Ishikawa (cell line): ENCODE data around the gene RAB14.

Experiments
- CEBPB ChIP-seq: IDR thresholded peaks from 2 replicates; pipeline ENCODE4 v1.6.1; 2012
- CREB1 ChIP-seq: IDR thresholded peaks from 2 replicates; pipeline ENCODE4 v1.6.1; 2012; ENCODE audit warnings: low read depth
- EGR1 ChIP-seq: IDR thresholded peaks from 2 replicates; pipeline ENCODE4 v1.6.1; 2012
- EP300 ChIP-seq: IDR thresholded peaks from 2 replicates; pipeline ENCODE4 v1.6.1; 2012; ENCODE audit warnings: borderline replicate concordance
- FOXM1 ChIP-seq: IDR thresholded peaks from 2 replicates; pipeline ENCODE4 v1.6.1; 2012; ENCODE audit warnings: low read depth, borderline replicate concordance
- MAX ChIP-seq: IDR thresholded peaks from 2 replicates; pipeline ENCODE4 v1.6.1; 2012
- NFIC ChIP-seq: IDR thresholded peaks from 2 replicates; pipeline ENCODE4 v1.6.1; 2012
- RAD21 ChIP-seq: IDR thresholded peaks from 2 replicates; pipeline ENCODE4 v1.6.1; 2012; ENCODE audit warnings: low read depth
- TAF1 ChIP-seq: IDR thresholded peaks from 2 replicates; pipeline ENCODE4 v1.6.1; 2012; ENCODE audit warnings: low read depth, mild to moderate bottlenecking
- TCF12 ChIP-seq: IDR thresholded peaks from 2 replicates; pipeline ENCODE4 v1.6.1; 2012; ENCODE audit warnings: low read depth
- USF1 ChIP-seq: IDR thresholded peaks from 2 replicates; pipeline ENCODE4 v1.6.1; 2012
- YY1 ChIP-seq: IDR thresholded peaks from 2 replicates; pipeline ENCODE4 v1.6.1; 2012; ENCODE audit warnings: low read depth
- ZBTB7A ChIP-seq: IDR thresholded peaks from 2 replicates; pipeline ENCODE4 v1.6.1; 2012; ENCODE audit warnings: low read depth
- TF ChIP-seq, protein P1 (sequence below): IDR thresholded peaks from 2 replicates; pipeline ENCODE4 v1.6.1; 2012; ENCODE audit warnings: low read depth, mild to moderate bottlenecking

Gene RAB14

DNA sequence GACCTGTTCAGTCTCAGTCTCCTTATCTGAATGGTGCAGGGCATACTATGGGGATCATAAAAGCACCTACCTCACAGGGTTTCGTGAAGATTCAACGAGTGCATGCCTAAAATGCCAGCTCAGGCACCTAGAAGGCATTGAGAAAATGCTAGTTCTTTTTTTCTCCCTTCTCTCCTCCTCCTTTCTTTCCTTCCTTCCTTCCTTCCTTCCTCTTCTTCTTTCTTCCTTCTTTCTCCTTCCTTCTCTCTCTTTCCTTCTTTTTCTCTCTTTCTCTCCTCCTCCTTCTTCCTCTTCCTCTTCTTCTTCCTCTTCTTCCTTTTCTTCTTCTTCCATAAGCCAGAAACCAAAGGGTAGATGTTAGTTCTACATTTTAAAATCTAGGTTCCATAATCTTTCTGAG, 12.3 kb upstream of the RAB14 start:
- TF ChIP-seq YY1 = no peak
- no peak for TF ChIP-seq USF1
- no peak for TF ChIP-seq EP300
- no peak for TF ChIP-seq FOXM1
- TF ChIP-seq, protein P1, sequence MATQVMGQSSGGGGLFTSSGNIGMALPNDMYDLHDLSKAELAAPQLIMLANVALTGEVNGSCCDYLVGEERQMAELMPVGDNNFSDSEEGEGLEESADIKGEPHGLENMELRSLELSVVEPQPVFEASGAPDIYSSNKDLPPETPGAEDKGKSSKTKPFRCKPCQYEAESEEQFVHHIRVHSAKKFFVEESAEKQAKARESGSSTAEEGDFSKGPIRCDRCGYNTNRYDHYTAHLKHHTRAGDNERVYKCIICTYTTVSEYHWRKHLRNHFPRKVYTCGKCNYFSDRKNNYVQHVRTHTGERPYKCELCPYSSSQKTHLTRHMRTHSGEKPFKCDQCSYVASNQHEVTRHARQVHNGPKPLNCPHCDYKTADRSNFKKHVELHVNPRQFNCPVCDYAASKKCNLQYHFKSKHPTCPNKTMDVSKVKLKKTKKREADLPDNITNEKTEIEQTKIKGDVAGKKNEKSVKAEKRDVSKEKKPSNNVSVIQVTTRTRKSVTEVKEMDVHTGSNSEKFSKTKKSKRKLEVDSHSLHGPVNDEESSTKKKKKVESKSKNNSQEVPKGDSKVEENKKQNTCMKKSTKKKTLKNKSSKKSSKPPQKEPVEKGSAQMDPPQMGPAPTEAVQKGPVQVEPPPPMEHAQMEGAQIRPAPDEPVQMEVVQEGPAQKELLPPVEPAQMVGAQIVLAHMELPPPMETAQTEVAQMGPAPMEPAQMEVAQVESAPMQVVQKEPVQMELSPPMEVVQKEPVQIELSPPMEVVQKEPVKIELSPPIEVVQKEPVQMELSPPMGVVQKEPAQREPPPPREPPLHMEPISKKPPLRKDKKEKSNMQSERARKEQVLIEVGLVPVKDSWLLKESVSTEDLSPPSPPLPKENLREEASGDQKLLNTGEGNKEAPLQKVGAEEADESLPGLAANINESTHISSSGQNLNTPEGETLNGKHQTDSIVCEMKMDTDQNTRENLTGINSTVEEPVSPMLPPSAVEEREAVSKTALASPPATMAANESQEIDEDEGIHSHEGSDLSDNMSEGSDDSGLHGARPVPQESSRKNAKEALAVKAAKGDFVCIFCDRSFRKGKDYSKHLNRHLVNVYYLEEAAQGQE = no peak
- no peak for TF ChIP-seq EGR1

DNA sequence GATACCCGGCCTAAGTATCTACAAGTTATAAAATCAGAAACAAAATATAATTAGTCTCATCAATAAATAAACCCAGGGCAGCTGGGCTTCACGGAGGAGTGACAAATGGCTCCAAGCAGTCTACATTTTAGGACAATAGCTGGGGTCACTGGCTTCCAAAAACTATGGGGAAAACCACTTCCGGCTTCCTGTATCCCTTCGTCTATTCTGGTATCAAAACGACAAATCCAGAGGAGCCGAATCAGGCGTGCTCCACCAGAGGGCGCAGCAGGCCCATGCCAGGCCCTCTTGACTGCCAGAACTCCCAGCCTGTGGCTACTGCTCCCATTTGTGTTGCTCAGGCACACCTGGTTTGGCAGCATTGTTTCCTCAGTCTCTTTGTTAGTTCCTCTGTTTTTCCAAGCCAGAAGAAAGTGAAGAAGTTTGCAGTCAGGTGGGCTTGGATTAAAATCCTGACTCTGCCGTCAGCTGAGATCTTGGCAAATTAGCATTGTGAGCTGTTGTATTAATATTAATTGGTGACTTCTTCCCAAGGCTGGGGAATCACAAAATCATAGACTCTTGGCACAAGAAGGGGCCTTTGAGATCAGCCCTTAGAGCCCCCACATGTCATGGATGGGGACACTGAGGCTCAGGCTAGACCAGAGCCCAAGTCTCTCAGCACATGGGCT, 11.6 kb upstream of the RAB14 start:
- TF ChIP-seq FOXM1 (no peak), RAD21 (peak; percentile 96), YY1 (peak; percentile 37; the same call in 1 of the 2 replicates), ZBTB7A (no peak), USF1 (0 out of 2 replicates have a peak, but pooled peaks have one; percentile 6), MAX (peak; percentile 41; the same call in 1 of the 2 replicates)

DNA sequence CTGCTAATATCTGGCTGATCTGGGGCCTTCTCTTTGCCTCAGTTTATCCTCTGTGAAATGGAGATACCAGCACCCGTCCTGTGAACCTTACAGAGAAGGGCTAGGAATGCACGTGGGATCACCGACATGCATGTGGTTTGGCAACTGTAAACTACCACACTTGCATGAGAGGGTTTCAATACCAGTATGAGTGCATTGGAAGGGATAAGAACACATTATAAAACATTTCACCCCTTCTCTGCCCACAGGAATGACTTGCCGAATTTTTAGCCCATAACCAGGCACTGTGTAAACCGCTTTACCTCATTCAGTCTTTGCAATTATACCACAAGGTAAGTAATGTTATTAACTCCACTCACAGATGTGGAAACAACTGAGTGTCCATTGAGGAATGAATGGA, 8.9 kb upstream of the RAB14 start:
- TF ChIP-seq CREB1 (no peak), MAX (no peak)
- TF ChIP-seq, protein P1 = no peak

GRCh38 chr9:121207371-121207940, 5.8 kb upstream of the RAB14 start:
- TF ChIP-seq ZBTB7A (no peak), CREB1 (no peak), MAX (no peak), TAF1 (no peak), TCF12 (no peak), NFIC (no peak), USF1 (no peak), FOXM1 (no peak), CEBPB (no peak), YY1 (no peak), EGR1 (no peak), RAD21 (no peak), EP300 (no peak)
- TF ChIP-seq, protein P1 = no peak
